Measurements from ENCODE around the gene CREBRF. TPM values are rescaled to one million over a fixed set of nuclear protein-coding genes. Genes with fewer than 3 reads are reported as not detected.

Gene CREBRF
- total RNA-seq, 1 donor from 2014 or later: 34.4 TPM

DNA sequence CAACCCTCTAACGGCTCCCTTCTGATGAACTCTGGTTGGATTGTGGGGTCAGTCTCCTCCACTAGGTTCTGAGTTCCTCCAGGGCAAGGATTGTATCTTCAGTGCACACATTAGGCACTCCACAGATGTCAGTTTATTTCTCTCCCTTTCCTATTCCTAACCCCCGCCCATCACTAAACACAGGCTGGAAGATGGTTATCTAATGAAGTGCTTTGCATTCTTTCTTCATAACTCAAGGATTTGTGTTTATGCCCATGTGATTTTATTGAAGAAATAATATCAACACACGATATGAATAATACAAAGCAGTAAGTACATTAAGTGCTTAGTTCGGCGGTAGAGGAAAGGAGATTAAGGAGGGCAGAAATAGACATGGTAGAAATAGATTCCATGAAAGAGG, 4.4 kb upstream of the CREBRF start:
- Histone ChIP-seq H3K27me3 (no peaks in the 10 kb centered on the region), H3K27ac (no peak overlapping the region), H3K4me1 (peaks cover 6% of the 10 kb centered on the region), H3K9me3 (no peaks in the 10 kb centered on the region), H3K4me3 (no peak overlapping the region), H3K36me3 (no peaks in the 10 kb centered on the region)
- DNase-seq (ENCODE audit: extremely low spot score in 2 of 2): no peak
- intact Hi-C loops (cut with DNase I): no loop called here
- TF ChIP-seq POLR2AphosphoS5 (IDR thresholded peaks at IDR 0.05; ENCODE audit: insufficient read depth in 1 of 2, low read depth in 1 of 2): no peak
- TF ChIP-seq POLR2A (IDR thresholded peaks at IDR 0.05): no peak
- TF ChIP-seq CTCF (IDR thresholded peaks at IDR 0.05): no peak

- DNase-seq (ENCODE audit: extremely low spot score in 2 of 2): no peak
- Histone ChIP-seq H3K27me3 (no peaks in the 10 kb centered on the region), H3K27ac (no peak overlapping the region), H3K36me3 (no peaks in the 10 kb centered on the region), H3K4me1 (peaks cover 12% of the 10 kb centered on the region), H3K9me3 (no peaks in the 10 kb centered on the region), H3K4me3 (no peak overlapping the region)
- intact Hi-C loops (cut with DNase I): no loop called here
- TF ChIP-seq CTCF (IDR thresholded peaks at IDR 0.05) (no peak), POLR2AphosphoS5 (IDR thresholded peaks at IDR 0.05; ENCODE audit: insufficient read depth in 1 of 2, low read depth in 1 of 2) (no peak), POLR2A (IDR thresholded peaks at IDR 0.05) (no peak)
These were observed 3.1 kb upstream of the CREBRF start for GRCh38 chr5:173053041-173053440.

DNA sequence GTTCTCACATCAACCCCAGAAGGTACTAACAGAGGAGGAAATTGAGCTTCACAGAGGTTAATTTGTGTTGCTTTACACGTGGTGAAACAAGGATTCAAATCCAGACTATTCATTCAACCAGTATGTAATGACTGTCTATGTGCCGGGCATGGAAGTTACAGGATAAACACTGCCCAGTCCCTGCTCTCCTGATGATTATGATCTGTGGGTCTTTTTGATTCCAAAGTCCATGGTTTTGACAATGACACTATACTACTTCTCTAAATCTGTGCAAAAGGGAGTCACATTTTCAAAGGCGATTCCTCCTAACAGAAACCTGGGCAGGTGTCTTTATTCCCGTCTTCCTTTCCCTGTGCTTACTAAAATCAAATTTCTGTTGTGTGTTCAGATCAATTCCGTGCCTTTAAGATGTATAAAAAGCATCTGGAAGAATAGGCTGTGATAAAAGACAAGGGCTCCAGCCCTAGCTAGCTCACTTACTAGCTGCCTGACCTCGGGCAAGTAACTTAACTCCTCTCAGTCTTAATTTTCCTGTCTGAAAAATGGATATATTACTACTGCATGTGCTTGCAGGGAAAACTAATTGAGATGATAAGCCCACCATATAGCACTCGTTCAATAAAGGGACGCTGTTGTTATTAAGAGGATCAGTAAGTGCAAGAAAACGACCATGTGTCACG, 970 bp upstream of the CREBRF start:
- no peaks in the 10 kb centered on the region for H3K27me3 ChIP-seq
- peaks cover 29% of the 10 kb centered on the region for H3K4me1 ChIP-seq
- TF ChIP-seq POLR2AphosphoS5 (IDR thresholded peaks at IDR 0.05; ENCODE audit: insufficient read depth in 1 of 2, low read depth in 1 of 2): no peak
- no peak for TF ChIP-seq CTCF (IDR thresholded peaks at IDR 0.05)
- TF ChIP-seq POLR2A (IDR thresholded peaks at IDR 0.05): no peak
- DNase-seq (ENCODE audit: extremely low spot score in 2 of 2): no peak
- H3K9me3 ChIP-seq: no peaks in the 10 kb centered on the region
- H3K36me3 ChIP-seq: no peaks in the 10 kb centered on the region
- intact Hi-C loops (cut with DNase I): loop anchor here (5.0 kb wide), 1 partner anchor 38 kb away; no protein-coding TSS in a partner anchor
- peak overlapping the region; percentile 100 for H3K4me3 ChIP-seq
- no peak overlapping the region for H3K27ac ChIP-seq

- Histone ChIP-seq H3K9me3 (no peaks in the 10 kb centered on the region), H3K27me3 (no peaks in the 10 kb centered on the region), H3K36me3 (no peaks in the 10 kb centered on the region), H3K4me1 (peaks cover 29% of the 10 kb centered on the region), H3K27ac (no peak overlapping the region), H3K4me3 (peak overlapping the region; percentile 100)
- DNase-seq (ENCODE audit: extremely low spot score in 2 of 2): no peak
- intact Hi-C loops (cut with DNase I): loop anchor here (5.0 kb wide), 1 partner anchor 38 kb away; no protein-coding TSS in a partner anchor
- no peak for TF ChIP-seq POLR2AphosphoS5 (IDR thresholded peaks at IDR 0.05; ENCODE audit: insufficient read depth in 1 of 2, low read depth in 1 of 2)
- TF ChIP-seq POLR2A (IDR thresholded peaks at IDR 0.05): no peak
- no peak for TF ChIP-seq CTCF (IDR thresholded peaks at IDR 0.05)
These were observed 500 bp upstream of the CREBRF start for GRCh38 chr5:173055722-173055982.

GRCh38 chr5:173056783-173057061, 570 bp downstream of the CREBRF start:
- no peaks in the 10 kb centered on the region for H3K36me3 ChIP-seq
- H3K9me3 ChIP-seq: no peaks in the 10 kb centered on the region
- no peaks in the 10 kb centered on the region for H3K27me3 ChIP-seq
- peak overlapping the region; percentile 100 for H3K27ac ChIP-seq
- TF ChIP-seq CTCF (IDR thresholded peaks at IDR 0.05) (no peak), POLR2AphosphoS5 (IDR thresholded peaks at IDR 0.05; ENCODE audit: insufficient read depth in 1 of 2, low read depth in 1 of 2) (no peak), POLR2A (IDR thresholded peaks at IDR 0.05) (peak in 1 of 2 donors; percentile 27)
- peaks cover 29% of the 10 kb centered on the region for H3K4me1 ChIP-seq
- intact Hi-C loops (cut with DNase I): loop anchor here (1.0 to 5.0 kb wide), 3 partner anchors 39 to 764 kb away; no protein-coding TSS in a partner anchor
- H3K4me3 ChIP-seq: peak overlapping the region; percentile 100
- DNase-seq (ENCODE audit: extremely low spot score in 2 of 2): no peak

Data from vagina (tissue), 2 donors.